ENCODE measurements around the gene MN1.

The MN1 gene

GRCh38 chr22:27825174-27825573 is 23.6 kb upstream of the MN1 start:
- DNase-seq (ENCODE audit: low read depth) = no peak

DNA sequence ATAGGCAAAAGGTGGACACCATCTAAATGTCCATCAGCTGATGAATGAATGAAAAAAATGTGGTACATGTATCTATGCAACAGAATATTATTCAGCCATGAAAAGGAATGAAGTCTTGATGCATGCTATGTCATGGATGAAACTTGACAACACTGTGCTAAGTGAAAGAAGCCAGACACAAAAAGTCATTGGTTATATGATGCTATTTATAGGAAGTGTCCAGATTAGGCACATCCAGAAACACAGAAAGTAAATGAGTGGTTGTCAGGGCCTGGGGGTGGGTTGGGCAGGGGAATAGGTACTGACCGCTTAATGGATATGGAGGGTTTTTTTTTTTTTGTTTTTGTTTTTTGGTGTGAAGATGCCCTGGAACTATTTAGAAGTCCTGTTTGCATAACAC is 21.7 kb upstream of the MN1 start:
- DNase-seq (ENCODE audit: low read depth) = no peak

DNA sequence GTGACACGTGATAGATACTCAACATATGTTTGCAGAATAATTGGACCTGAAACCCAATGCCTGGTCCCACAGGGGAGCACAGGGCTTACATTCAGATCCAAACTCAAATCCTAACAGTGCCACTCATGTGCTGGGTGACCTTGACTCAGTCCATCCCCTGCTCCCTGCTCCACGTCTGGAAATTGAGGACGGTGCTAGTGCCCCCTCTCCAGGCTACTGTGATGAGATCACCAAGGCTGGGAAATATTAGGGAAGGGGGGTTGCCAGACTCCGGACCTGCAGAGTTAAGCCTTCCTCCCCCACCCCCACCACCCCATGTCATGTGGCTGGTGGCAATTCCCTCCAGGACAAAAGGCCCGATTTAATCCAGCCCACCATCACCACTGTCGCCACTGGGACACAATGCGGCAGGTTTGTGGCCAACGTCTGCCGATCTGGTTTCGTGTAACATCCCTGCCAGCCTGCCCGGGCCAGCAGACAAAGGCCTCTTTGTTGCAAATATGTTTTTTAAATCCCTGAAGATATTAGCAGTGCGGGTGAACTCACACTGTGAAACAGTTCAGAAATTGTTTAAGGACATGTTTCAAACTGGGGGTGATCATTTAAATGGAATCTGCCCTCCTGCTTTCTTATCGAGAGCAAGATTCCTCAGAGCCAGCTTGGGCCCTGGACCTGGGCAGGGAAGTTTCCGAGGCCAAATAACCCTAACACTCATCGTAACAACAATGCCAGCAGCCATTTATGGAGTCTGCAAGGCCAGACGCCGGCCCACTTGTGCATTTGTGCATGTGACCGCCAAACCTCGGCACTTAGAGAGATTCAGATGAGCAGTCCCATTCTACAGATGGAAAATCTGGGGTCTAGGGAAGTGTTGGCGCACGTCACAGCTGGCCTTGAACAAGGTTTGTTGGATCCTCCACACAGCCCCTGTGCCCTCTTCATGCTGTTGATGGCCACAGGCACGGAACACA is 19.6 kb upstream of the MN1 start:
- no peak for DNase-seq (ENCODE audit: low read depth)

- no peak for DNase-seq (ENCODE audit: low read depth)
Measured at GRCh38 chr22:27816552-27816951, 15.0 kb upstream of the MN1 start.

- DNase-seq (ENCODE audit: low read depth) = no peak
Measured at GRCh38 chr22:27815826-27816530, 14.4 kb upstream of the MN1 start.

DNA sequence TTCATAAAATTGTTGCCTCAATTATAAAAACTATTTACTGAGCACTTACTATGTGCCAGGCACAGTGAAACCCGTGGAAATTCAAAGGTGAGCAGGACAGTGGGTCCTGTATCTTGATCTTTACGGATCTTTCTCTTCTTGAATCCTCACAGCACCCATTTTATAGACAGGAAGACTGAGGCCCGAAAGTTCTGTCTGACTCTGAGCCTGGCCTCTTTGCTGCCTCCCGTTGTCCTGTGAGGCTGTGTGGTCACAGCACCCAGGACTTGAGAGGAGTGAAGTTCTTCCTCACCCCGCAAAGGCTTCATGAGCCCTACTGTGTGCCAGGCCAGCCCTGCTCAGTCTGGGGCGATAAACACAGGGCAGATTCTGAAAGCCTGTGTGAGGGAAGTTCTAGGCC is 13.4 kb upstream of the MN1 start:
- no peak for DNase-seq (ENCODE audit: low read depth)

- no peak for DNase-seq (ENCODE audit: low read depth)
Measured at GRCh38 chr22:27811778-27812177, 10.2 kb upstream of the MN1 start.

DNA sequence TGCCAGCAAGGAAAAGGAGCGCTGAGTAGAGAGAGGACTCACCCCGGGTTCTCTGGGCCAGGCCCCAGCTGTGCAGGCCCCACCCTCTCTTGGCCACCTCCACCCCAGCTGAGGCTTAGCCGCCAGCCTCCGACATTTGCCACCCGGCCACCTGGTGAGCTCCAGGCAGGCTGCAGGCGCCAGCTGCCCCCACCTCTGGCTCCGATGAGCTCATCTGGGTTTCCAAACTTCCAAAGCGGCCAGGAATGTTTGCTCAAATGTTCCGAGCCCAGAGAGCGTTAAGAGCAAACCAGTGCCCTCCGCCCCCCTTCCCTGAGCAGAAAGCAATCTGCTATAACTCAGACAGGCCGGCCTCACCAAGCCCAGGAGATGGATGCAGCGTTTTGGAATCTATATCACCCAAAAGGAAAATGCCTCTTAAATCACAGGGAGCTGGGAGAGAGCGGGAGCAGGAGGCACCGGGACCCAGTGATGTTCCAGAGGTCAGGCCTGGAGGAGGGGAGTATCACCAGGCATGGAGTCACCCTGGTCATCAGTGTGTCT is 9.1 kb upstream of the MN1 start:
- no peak for DNase-seq (ENCODE audit: low read depth)

- no peak for DNase-seq (ENCODE audit: low read depth)
Measured at GRCh38 chr22:27809700-27810608, 8.4 kb upstream of the MN1 start.

DNA sequence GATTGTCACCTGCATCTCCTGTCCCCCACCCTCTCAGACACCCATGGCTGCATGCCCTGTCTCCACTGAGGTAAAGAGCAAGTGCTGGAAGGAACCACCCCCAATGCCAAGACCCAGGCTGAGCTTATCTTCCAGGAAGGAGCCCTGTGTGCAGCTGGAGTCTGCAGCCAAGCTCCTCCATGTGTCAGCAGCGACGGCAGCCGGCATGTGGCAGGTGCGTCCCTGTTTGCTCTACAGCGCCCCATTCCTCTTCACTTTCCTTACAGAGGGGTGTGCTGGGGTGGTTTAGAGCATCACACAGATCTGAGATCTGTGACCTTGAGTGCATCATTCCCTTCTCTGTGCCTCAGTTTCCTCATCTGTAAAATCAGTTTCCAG is 7.7 kb upstream of the MN1 start:
- DNase-seq (ENCODE audit: low read depth) = no peak

DNA sequence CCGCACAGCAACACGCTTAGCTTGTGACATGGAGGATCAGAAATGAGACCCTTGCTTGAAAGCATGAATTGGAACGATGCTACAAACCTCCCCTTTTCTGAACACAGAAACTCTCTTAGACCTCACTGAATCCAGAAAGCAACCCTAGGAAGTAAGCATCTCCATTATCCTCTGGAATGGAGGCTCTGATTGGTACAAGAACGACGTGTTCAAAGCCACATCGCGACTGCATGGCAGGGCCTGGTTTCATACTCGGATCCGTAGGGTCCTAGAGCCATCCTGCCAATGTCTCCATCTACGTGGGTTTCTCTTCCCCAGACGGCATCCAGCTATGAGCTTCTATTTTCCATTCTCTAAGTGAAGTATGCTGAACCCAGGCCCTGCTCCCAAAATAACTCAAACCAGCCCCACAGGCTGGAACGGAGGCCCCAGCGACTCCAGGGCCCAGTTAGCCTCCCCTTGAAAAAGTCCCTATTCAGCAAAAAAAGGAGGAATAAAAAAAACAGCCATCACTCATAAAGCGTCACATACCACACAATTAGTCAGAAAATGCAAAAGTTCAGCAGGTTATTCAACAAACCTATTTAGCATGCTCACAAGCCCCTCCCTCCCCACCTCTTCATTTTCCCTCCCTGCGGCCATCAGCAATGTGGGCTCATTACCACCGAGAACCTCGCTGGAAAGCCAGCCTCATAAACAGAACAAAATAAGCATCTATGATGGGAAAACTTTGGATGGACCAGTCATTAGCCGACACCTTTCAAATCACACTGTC is 7.1 kb upstream of the MN1 start:
- DNase-seq (ENCODE audit: low read depth) = no peak

DNA sequence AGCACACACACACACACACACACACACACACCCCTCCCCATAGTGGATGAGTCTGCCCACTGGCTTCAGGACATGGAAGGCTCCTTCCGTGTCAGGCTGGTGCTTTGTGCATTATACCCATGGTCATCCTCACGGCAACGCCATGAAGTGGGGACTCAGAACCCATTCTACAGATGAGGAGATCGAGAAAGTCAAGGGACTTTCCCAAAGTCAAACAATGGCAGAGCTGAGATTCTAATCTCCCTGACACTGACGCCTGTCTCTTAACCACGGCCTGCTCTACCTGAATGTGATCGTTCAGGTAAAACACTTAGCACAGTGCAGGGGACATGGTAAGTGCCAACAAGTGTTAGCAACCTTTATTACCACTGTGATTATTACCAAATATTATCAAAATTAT is 4.3 kb upstream of the MN1 start:
- no peak for DNase-seq (ENCODE audit: low read depth)

- DNase-seq (ENCODE audit: low read depth) = no peak
Measured at GRCh38 chr22:27804470-27805297, 3.1 kb upstream of the MN1 start.

DNA sequence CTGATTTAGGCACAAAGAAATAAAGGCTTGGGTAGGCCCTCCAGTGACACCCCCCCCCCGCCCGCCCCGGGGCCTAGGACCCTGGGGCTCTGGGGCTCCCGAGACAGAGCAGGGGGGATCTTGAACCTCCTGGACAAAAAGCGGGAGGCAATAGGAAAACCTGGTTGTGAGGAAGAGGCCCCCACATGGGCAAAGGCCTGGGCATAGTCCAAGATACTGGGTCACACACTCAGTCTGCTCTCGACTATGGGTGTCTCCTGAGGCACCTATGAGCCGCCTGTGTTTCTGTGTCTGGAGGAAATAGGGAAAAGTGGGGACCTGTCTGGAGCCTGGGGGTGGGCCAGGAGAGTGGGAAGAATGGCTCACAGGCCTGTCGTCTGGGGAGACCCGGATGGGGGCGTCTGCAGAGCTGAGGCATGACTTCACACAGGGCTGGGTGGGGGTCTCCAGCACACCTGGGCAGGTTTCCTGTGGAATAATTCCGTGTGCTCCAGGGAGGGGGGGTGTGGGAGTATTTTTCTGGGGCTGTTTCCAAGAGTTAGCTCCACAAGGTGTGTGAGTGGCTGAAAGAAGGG is 2.4 kb upstream of the MN1 start:
- no peak for DNase-seq (ENCODE audit: low read depth)

GRCh38 chr22:27802346-27803073 is 954 bp upstream of the MN1 start:
- DNase-seq (ENCODE audit: low read depth) = no peak

GRCh38 chr22:27801202-27801615 is 347 bp downstream of the MN1 start:
- no peak for DNase-seq (ENCODE audit: low read depth)

- no peak for DNase-seq (ENCODE audit: low read depth)
Measured at GRCh38 chr22:27800250-27801201, 1.0 kb downstream of the MN1 start.

DNA sequence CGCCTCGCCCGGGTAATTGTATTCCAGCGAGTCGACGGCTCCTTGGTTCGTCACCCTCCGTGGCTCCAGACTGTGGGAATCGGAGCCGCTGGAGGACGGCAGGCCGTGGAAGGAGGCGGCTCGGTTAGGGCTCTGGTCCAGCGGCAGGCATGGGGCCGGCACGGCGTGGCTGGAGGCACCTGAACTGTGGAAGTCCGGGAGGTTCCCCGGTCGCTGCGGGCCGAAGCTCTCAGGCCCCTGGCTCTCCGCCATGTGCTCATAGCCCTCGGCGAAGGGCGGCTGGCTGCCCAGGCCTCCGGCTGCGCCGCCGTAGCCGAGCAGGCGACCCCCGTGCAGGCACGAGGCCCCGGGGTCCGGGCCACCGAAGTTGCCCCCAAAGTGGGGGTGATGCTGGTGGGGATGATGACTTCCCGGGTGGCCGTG is 1.7 kb downstream of the MN1 start:
- no peak for DNase-seq (ENCODE audit: low read depth)

Measured in HS-5 (cell line).